ENCODE results near the gene OR2H2. TPM values are rescaled to one million over a fixed set of nuclear protein-coding genes. Genes with fewer than 3 reads are reported as not detected.

Gene OR2H2
- total RNA-seq, 4 donors from 2014 or later, result not detected

GRCh38 chr6:29567991-29568390, 16.9 kb upstream of the OR2H2 start:
- H3K4me1 ChIP-seq, result no peaks in the 10 kb centered on the region
- no peaks in the 10 kb centered on the region for H3K36me3 ChIP-seq
- no peak for TF ChIP-seq POLR2AphosphoS5 (IDR thresholded peaks at IDR 0.05)
- TF ChIP-seq POLR2A (IDR thresholded peaks at IDR 0.05), result no peak
- TF ChIP-seq CTCF (IDR thresholded peaks at IDR 0.05), result no peak
- no peak for TF ChIP-seq EP300 (IDR thresholded peaks at IDR 0.05)
- WGBS, result 61% methylated on average over 5 of the region's 5 CpGs
- no peak for DNase-seq (ENCODE audit: low spot score in 2 of 2)
- H3K9me3 ChIP-seq, result no peaks in the 10 kb centered on the region
- H3K27me3 ChIP-seq, result peaks cover 7% of the 10 kb centered on the region
- H3K27ac ChIP-seq, result no peak overlapping the region
- no peak overlapping the region for H3K4me3 ChIP-seq

GRCh38 chr6:29576056-29576455, 8.9 kb upstream of the OR2H2 start:
- no peak overlapping the region for H3K27ac ChIP-seq
- no peaks in the 10 kb centered on the region for H3K36me3 ChIP-seq
- H3K4me1 ChIP-seq, result no peaks in the 10 kb centered on the region
- no peak overlapping the region for H3K4me3 ChIP-seq
- no peak for DNase-seq (ENCODE audit: low spot score in 2 of 2)
- H3K27me3 ChIP-seq, result peaks cover 16% of the 10 kb centered on the region
- no peaks in the 10 kb centered on the region for H3K9me3 ChIP-seq
- TF ChIP-seq CTCF (IDR thresholded peaks at IDR 0.05) (no peak), POLR2A (IDR thresholded peaks at IDR 0.05) (no peak), POLR2AphosphoS5 (IDR thresholded peaks at IDR 0.05) (no peak), EP300 (IDR thresholded peaks at IDR 0.05) (no peak)

GRCh38 chr6:29577544-29577943, 7.4 kb upstream of the OR2H2 start:
- WGBS, result 74% methylated on average over 7 of the region's 7 CpGs
- no peaks in the 10 kb centered on the region for H3K9me3 ChIP-seq
- no peaks in the 10 kb centered on the region for H3K36me3 ChIP-seq
- no peak overlapping the region for H3K4me3 ChIP-seq
- no peak for DNase-seq (ENCODE audit: low spot score in 2 of 2)
- no peak overlapping the region for H3K27ac ChIP-seq
- H3K4me1 ChIP-seq, result no peaks in the 10 kb centered on the region
- TF ChIP-seq CTCF (IDR thresholded peaks at IDR 0.05), result no peak
- TF ChIP-seq EP300 (IDR thresholded peaks at IDR 0.05), result no peak
- no peak for TF ChIP-seq POLR2A (IDR thresholded peaks at IDR 0.05)
- no peak for TF ChIP-seq POLR2AphosphoS5 (IDR thresholded peaks at IDR 0.05)
- H3K27me3 ChIP-seq, result peaks cover 17% of the 10 kb centered on the region

GRCh38 chr6:29589423-29590048, 4.6 kb downstream of the OR2H2 start:
- no peaks in the 10 kb centered on the region for H3K4me1 ChIP-seq
- no peak overlapping the region for H3K27ac ChIP-seq
- TF ChIP-seq CTCF (IDR thresholded peaks at IDR 0.05) (peak; percentile 87), POLR2A (IDR thresholded peaks at IDR 0.05) (no peak)
- H3K27me3 ChIP-seq, result peaks cover 10% of the 10 kb centered on the region
- no peak overlapping the region for H3K4me3 ChIP-seq
- no peaks in the 10 kb centered on the region for H3K36me3 ChIP-seq
- 6% methylated on average over 3 of the region's 3 CpGs for WGBS
- no peaks in the 10 kb centered on the region for H3K9me3 ChIP-seq
- DNase-seq (ENCODE audit: low spot score in 2 of 2), result no peak

- Histone ChIP-seq H3K9me3 (no peaks in the 10 kb centered on the region), H3K36me3 (no peaks in the 10 kb centered on the region), H3K4me3 (no peak overlapping the region), H3K27ac (no peak overlapping the region), H3K4me1 (no peaks in the 10 kb centered on the region), H3K27me3 (peaks cover 10% of the 10 kb centered on the region)
- 68% methylated on average over 4 of the region's 4 CpGs for WGBS
- no peak for DNase-seq (ENCODE audit: low spot score in 2 of 2)
- TF ChIP-seq CTCF (IDR thresholded peaks at IDR 0.05), result no peak
- TF ChIP-seq POLR2AphosphoS5 (IDR thresholded peaks at IDR 0.05), result no peak
- TF ChIP-seq POLR2A (IDR thresholded peaks at IDR 0.05), result no peak
- TF ChIP-seq EP300 (IDR thresholded peaks at IDR 0.05), result no peak
Observed at GRCh38 chr6:29590218-29590808, 5.4 kb downstream of the OR2H2 start.
